ENCODE data around the gene OR51V1. TPM values are rescaled to one million over a fixed set of nuclear protein-coding genes. Genes with fewer than 3 reads are reported as not detected.
"Not testable (repeated sequence)": the region's sequence is repeated elsewhere in the genome, so short reads cannot be mapped to it uniquely, and the experiment has no call there.

Gene OR51V1
- total RNA-seq, 2 experiments from 2014 or later, result not detected

DNA sequence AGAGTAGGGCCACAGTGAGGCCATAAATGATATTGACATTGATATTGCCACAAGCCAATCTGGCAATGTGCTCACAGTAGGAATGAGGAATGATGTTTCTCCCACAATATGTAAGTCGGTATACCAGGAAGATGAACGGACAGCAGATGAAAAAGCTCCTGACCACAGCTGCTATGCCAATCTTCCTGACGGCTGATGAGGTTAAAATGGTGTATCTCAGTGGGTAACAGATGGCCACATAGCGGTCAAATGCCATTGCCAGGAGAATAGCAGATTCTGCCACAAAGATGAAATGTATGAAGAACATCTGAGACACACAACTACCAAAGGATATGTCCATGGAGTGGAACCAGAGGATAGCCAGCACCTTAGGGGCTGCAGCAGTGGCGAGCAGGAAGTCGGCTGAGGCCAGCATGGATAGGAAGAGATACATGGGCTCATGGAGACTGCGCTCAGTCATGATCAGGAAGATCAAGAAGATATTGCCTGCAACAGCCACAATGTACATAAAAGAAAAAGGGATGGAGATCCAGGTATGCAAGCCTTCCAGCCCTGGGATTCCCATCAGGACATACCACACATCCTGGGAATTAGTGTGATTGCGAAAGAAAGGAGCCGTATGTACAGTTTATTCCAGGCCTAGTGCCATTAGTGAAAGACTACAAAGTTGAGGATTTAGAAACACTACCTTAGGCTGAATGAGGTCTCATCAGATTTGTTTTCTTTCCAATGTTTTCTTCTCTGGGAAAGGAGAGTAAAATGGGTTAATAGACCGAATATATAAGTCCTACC, 22.2 kb downstream of the OR51V1 start:
- no peak for ATAC-seq (ENCODE audit: poor library complexity)
- intact Hi-C loops (cut with DNase I, micrococcal nuclease), result no loop called here
- no peaks in the 10 kb centered on the region for H3K36me3 ChIP-seq (ENCODE audit: insufficient read depth, low read length)
- ChIA-PET CTCF (no interaction called here), POLR2A (no interaction called here)
- no peak overlapping the region for H3K4me3 ChIP-seq (ENCODE audit: low read length)
- no peaks in the 10 kb centered on the region for H3K9me3 Mint-ChIP-seq
- H3K36me3 Mint-ChIP-seq (ENCODE audit: low read depth), result no peaks in the 10 kb centered on the region
- no peaks in the 10 kb centered on the region for H3K27me3 Mint-ChIP-seq
- no peak overlapping the region for H3K27ac ChIP-seq (ENCODE audit: low read depth in 1 of 2, low read length in 2 of 2)
- no peaks in the 10 kb centered on the region for H3K27me3 ChIP-seq (ENCODE audit: control insufficient read depth in 1 of 2, insufficient read depth in 2 of 2, low read length in 2 of 2)
- no peak for DNase-seq
- H3K4me1 ChIP-seq (ENCODE audit: insufficient read depth, low read length), result no peaks in the 10 kb centered on the region
- H3K27ac Mint-ChIP-seq, result no peak overlapping the region
- H3K9me3 ChIP-seq (ENCODE audit: control insufficient read depth in 1 of 2, insufficient read depth in 1 of 2, low read length in 2 of 2), result no peaks in the 10 kb centered on the region
- no peaks in the 10 kb centered on the region for H3K4me1 Mint-ChIP-seq (ENCODE audit: low read depth)
- H3K4me3 Mint-ChIP-seq, result no peak overlapping the region
- TF ChIP-seq, protein P1, sequence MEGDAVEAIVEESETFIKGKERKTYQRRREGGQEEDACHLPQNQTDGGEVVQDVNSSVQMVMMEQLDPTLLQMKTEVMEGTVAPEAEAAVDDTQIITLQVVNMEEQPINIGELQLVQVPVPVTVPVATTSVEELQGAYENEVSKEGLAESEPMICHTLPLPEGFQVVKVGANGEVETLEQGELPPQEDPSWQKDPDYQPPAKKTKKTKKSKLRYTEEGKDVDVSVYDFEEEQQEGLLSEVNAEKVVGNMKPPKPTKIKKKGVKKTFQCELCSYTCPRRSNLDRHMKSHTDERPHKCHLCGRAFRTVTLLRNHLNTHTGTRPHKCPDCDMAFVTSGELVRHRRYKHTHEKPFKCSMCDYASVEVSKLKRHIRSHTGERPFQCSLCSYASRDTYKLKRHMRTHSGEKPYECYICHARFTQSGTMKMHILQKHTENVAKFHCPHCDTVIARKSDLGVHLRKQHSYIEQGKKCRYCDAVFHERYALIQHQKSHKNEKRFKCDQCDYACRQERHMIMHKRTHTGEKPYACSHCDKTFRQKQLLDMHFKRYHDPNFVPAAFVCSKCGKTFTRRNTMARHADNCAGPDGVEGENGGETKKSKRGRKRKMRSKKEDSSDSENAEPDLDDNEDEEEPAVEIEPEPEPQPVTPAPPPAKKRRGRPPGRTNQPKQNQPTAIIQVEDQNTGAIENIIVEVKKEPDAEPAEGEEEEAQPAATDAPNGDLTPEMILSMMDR (IDR thresholded peaks at IDR 0.05), result no peak

DNA sequence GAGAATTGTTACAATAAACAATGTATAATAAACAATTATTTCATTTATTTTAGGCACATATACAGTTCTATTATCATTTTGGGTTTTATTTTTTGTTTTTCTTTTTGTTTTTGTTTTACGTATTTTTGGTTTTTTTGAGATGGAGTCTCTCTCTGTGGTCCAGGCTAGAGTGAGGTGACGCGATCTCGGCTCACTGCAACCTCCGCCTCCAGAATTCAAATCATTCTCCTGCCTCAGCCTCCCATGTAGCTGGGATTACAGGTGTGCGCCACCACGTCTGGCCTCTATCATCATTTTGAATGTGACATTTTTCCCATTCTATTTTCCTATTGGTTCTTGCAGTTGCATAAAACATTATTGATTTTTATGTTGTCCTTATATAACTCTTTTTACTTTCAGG, 25.5 kb downstream of the OR51V1 start:
- H3K27ac Mint-ChIP-seq, result no peak overlapping the region
- Histone ChIP-seq H3K4me3 (ENCODE audit: low read length) (no peak overlapping the region), H3K27ac (ENCODE audit: low read depth in 1 of 2, low read length in 2 of 2) (no peak overlapping the region), H3K27me3 (ENCODE audit: control insufficient read depth in 1 of 2, insufficient read depth in 2 of 2, low read length in 2 of 2) (no peaks in the 10 kb centered on the region), H3K9me3 (ENCODE audit: control insufficient read depth in 1 of 2, insufficient read depth in 1 of 2, low read length in 2 of 2) (no peaks in the 10 kb centered on the region), H3K36me3 (ENCODE audit: insufficient read depth, low read length) (no peaks in the 10 kb centered on the region), H3K4me1 (ENCODE audit: insufficient read depth, low read length) (no peaks in the 10 kb centered on the region)
- H3K4me3 Mint-ChIP-seq, result no peak overlapping the region
- H3K9me3 Mint-ChIP-seq, result no peaks in the 10 kb centered on the region
- ChIA-PET POLR2A (no interaction called here), CTCF (no interaction called here)
- H3K4me1 Mint-ChIP-seq (ENCODE audit: low read depth), result no peaks in the 10 kb centered on the region
- DNase-seq (no peak), ATAC-seq (ENCODE audit: poor library complexity) (no peak)
- intact Hi-C loops (cut with DNase I, micrococcal nuclease), result no loop called here
- no peaks in the 10 kb centered on the region for H3K36me3 Mint-ChIP-seq (ENCODE audit: low read depth)
- TF ChIP-seq, protein P1 (IDR thresholded peaks at IDR 0.05), result no peak
- no peaks in the 10 kb centered on the region for H3K27me3 Mint-ChIP-seq

DNA sequence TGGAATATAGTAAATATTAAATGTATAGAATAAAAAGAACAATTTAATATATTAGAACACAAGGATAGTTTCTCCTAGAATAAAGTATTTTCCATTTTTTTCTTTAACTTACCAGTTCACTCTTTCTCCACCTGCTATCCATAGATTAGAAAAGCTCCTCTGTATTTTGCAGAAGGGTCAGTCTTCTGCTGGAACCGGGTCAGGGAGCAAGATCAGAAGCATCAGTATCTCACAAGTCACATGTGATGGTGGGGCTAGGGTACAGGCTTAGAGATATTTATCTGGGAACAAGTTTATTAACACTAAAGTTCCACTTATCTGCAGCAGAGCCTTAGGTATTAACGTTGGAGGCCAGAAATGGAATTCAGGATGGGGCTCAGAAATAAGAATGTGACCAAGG, 28.6 kb downstream of the OR51V1 start:
- ATAC-seq (ENCODE audit: poor library complexity) (no peak), DNase-seq (no peak)
- H3K36me3 Mint-ChIP-seq (ENCODE audit: low read depth), result no peaks in the 10 kb centered on the region
- H3K9me3 Mint-ChIP-seq, result no peaks in the 10 kb centered on the region
- TF ChIP-seq, protein P1 (IDR thresholded peaks at IDR 0.05), result no peak
- no peak overlapping the region for H3K27ac Mint-ChIP-seq
- no peak overlapping the region for H3K4me3 Mint-ChIP-seq
- no peaks in the 10 kb centered on the region for H3K36me3 ChIP-seq (ENCODE audit: insufficient read depth, low read length)
- no peak overlapping the region for H3K4me3 ChIP-seq (ENCODE audit: low read length)
- no peaks in the 10 kb centered on the region for H3K27me3 Mint-ChIP-seq
- no peaks in the 10 kb centered on the region for H3K9me3 ChIP-seq (ENCODE audit: control insufficient read depth in 1 of 2, insufficient read depth in 1 of 2, low read length in 2 of 2)
- no peaks in the 10 kb centered on the region for H3K4me1 Mint-ChIP-seq (ENCODE audit: low read depth)
- H3K4me1 ChIP-seq (ENCODE audit: insufficient read depth, low read length), result no peaks in the 10 kb centered on the region
- POLR2A ChIA-PET, result no interaction called here
- intact Hi-C loops (cut with DNase I, micrococcal nuclease), result no loop called here
- H3K27me3 ChIP-seq (ENCODE audit: control insufficient read depth in 1 of 2, insufficient read depth in 2 of 2, low read length in 2 of 2), result no peaks in the 10 kb centered on the region
- H3K27ac ChIP-seq (ENCODE audit: low read depth in 1 of 2, low read length in 2 of 2), result no peak overlapping the region
- CTCF ChIA-PET, result no interaction called here

DNA sequence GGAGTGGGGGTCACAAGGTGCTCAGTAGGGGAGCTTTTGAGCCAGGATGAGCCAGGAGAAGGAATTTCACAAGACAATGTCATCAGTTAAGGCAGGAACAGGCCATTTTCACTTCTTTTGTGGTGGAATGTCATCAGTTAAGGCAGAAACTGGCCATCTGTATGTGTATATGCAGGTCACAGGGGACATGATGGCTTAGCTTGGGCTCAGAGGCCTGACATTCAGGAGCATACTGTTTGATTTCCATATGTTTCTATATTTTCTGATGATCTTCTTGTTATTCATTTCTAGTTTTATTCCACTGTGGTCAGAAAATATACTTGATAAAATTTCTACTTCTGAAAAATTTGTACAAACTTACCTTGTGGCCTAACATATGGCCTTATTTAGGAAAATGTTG, 34.6 kb downstream of the OR51V1 start:
- H3K9me3 ChIP-seq (ENCODE audit: control insufficient read depth in 1 of 2, insufficient read depth in 1 of 2, low read length in 2 of 2); H3K4me1 ChIP-seq (ENCODE audit: insufficient read depth, low read length); H3K36me3 ChIP-seq (ENCODE audit: insufficient read depth, low read length); POLR2A ChIA-PET; H3K4me3 Mint-ChIP-seq; H3K27ac ChIP-seq (ENCODE audit: low read depth in 1 of 2, low read length in 2 of 2); H3K4me1 Mint-ChIP-seq (ENCODE audit: low read depth); H3K9me3 Mint-ChIP-seq; DNase-seq; CTCF ChIA-PET; H3K36me3 Mint-ChIP-seq (ENCODE audit: low read depth); H3K27me3 ChIP-seq (ENCODE audit: control insufficient read depth in 1 of 2, insufficient read depth in 2 of 2, low read length in 2 of 2); intact Hi-C loops (cut with DNase I, micrococcal nuclease); H3K4me3 ChIP-seq (ENCODE audit: low read length); H3K27ac Mint-ChIP-seq; ATAC-seq (ENCODE audit: poor library complexity): not testable (repeated sequence)
- peaks cover 10% of the 10 kb centered on the region for H3K27me3 Mint-ChIP-seq

DNA sequence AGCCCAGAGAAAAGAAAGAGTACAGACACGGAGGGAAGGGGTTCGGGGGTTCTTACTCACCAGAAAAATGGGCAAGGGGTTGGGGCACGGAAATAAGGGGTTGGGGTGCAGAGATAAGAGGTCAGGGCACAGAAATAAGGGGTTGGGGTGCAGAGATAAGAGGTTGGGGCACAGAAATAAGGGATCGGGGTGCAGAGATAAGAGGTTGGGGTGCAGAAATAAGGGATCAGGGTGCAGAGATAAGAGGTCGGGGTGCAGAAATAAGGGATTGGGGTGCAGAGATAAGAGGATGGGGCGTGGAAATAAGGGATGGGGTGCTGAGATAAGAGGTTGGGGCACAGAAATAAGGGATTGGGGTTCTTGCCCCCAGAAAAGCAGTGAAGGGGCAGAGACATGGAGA, 35.7 kb downstream of the OR51V1 start:
- H3K36me3 Mint-ChIP-seq (ENCODE audit: low read depth); H3K27ac Mint-ChIP-seq; CTCF ChIA-PET; H3K27me3 ChIP-seq (ENCODE audit: control insufficient read depth in 1 of 2, insufficient read depth in 2 of 2, low read length in 2 of 2); ATAC-seq (ENCODE audit: poor library complexity); H3K27ac ChIP-seq (ENCODE audit: low read depth in 1 of 2, low read length in 2 of 2); H3K4me1 Mint-ChIP-seq (ENCODE audit: low read depth); H3K9me3 Mint-ChIP-seq; DNase-seq; H3K4me1 ChIP-seq (ENCODE audit: insufficient read depth, low read length); H3K4me3 ChIP-seq (ENCODE audit: low read length); POLR2A ChIA-PET; H3K9me3 ChIP-seq (ENCODE audit: control insufficient read depth in 1 of 2, insufficient read depth in 1 of 2, low read length in 2 of 2); H3K36me3 ChIP-seq (ENCODE audit: insufficient read depth, low read length); intact Hi-C loops (cut with DNase I, micrococcal nuclease); H3K4me3 Mint-ChIP-seq: not testable (repeated sequence)
- H3K27me3 Mint-ChIP-seq, result peaks cover 17% of the 10 kb centered on the region

Measured in CD4-positive, alpha-beta T cell (primary cell).